Panc1 (cell line): ENCODE measurements around the gene IQCF6. TPM values are rescaled to one million over a fixed set of nuclear protein-coding genes. Genes with fewer than 3 reads are reported as not detected.

Experiments
- ATAC-seq: fragments of 200-7000 bp; cut with Tn5 transposase; 2 replicates; pipeline ENCODE4 v1.9.1; 2020; ENCODE audit warnings: mild to moderate bottlenecking, moderate library complexity
- BruUV-seq: library from RNA; stranded (reverse); fragments of 400-500 nt; replicated peaks from 2 replicates; lab custom pipeline; 2021; lab: Mats Ljungman, UMichigan
- CTCF ChIA-PET: fragments of 300-600 bp; sonication (Branson Sonifier 250); formaldehyde crosslinking; loops from one replicate; lab custom pipeline; 2022; ENCODE audit warnings: antibody characterized with exemption; lab: Charles Lee
- POLR2A ChIA-PET: fragments of 300-600 bp; sonication (Branson Sonifier 250); formaldehyde crosslinking; loops from one replicate; lab custom pipeline; 2022; ENCODE audit warnings: antibody characterized with exemption; lab: Charles Lee
- DNase-seq: peaks from one replicate; pipeline ENCODE4 v3.0.0-alpha.2; 2010; ENCODE audit warnings: low read depth, low spot score
- H3K27ac ChIP-seq: 2 replicates; pipeline ENCODE4 v1.5.1; 2011; ENCODE audit warnings: mild to moderate bottlenecking, low read length, inconsistent platforms
- H3K27me3 ChIP-seq: fragments of 200-500 bp; sonication (Bioruptor generic); 2 replicates; pipeline ENCODE4 v1.6.0; 2014; ENCODE audit warnings: low read length, inconsistent platforms; ENCODE audit not compliant: control insufficient read depth, insufficient read depth
- H3K36me3 ChIP-seq: fragments of 200-500 bp; sonication (Bioruptor generic); 2 replicates; pipeline ENCODE4 v1.5.1; 2014; ENCODE audit warnings: inconsistent platforms, mild to moderate bottlenecking, low read length, moderate library complexity; ENCODE audit not compliant: control insufficient read depth, insufficient read depth
- H3K4me1 ChIP-seq: 2 replicates; pipeline ENCODE4 v1.5.1; 2011; ENCODE audit warnings: inconsistent platforms, mild to moderate bottlenecking, low read length, moderate library complexity; ENCODE audit not compliant: control insufficient read depth, insufficient read depth
- H3K4me3 ChIP-seq, 2 experiments: 2 replicates each; pipeline ENCODE4 v1.5.1; 2011 to 2012; ENCODE audit warnings: low read depth in 2 of 2, low read length in 2 of 2, mild to moderate bottlenecking in 2 of 2, inconsistent platforms in 1 of 2, moderate library complexity in 1 of 2
- H3K9me3 ChIP-seq: fragments of 200-500 bp; sonication (Bioruptor generic); 2 replicates; pipeline ENCODE4 v1.5.1; 2014; ENCODE audit warnings: low read depth, mild to moderate bottlenecking, inconsistent platforms, low read length, moderate library complexity; ENCODE audit not compliant: control insufficient read depth, insufficient read depth
- POLR2AphosphoS5 ChIP-seq: IDR thresholded peaks from 2 replicates; pipeline ENCODE4 v1.6.1; 2012; ENCODE audit warnings: mild to moderate bottlenecking, low read depth, low read length, moderate library complexity
- REST ChIP-seq, 2 experiments: IDR thresholded peaks; 2 replicates each; pipeline ENCODE4 v1.6.1; 2011 to 2012; ENCODE audit warnings: low read depth in 2 of 2, control low read depth in 1 of 2, low read length in 1 of 2, mild to moderate bottlenecking in 1 of 2, moderate library complexity in 1 of 2; ENCODE audit not compliant: insufficient read depth in 1 of 2
- SIN3A ChIP-seq: IDR thresholded peaks from 2 replicates; pipeline ENCODE4 v1.6.1; 2012; ENCODE audit warnings: low read depth, mild to moderate bottlenecking, low read length, moderate library complexity, borderline replicate concordance; ENCODE audit not compliant: insufficient read depth
- TCF7L2 ChIP-seq: IDR thresholded peaks from 2 replicates; pipeline ENCODE4 v1.6.1; 2011; ENCODE audit warnings: mild to moderate bottlenecking, low read depth, low read length, inconsistent platforms
- in situ Hi-C: cut with HindIII; loops from 2 replicates; pipeline ENCODE4 v1.10.0; 2016; ENCODE audit warnings: low sequenced_read_pairs, low pct_unique_long_range_greater_than_20kb
- intact Hi-C: fragments of 100-400 bp; cut with micrococcal nuclease; formaldehyde crosslinking; loops from one replicate; pipeline ENCODE4 v1.10.0; 2022; ENCODE audit not compliant: unreplicated experiment
- total RNA-seq: library from RNA; stranded (reverse); gene quantifications from one replicate; pipeline ENCODE4 v1.2.1, GENCODE V29; 2021; ENCODE audit not compliant: unreplicated experiment
- TF ChIP-seq, protein P1 (sequence below): fragments of 450-650 bp; IDR thresholded peaks from 2 replicates; pipeline ENCODE4 v1.5.1; 2017; ENCODE audit warnings: mild to moderate bottlenecking

IQCF6 gene
- total RNA-seq, 1 experiment from 2014 or later, result not detected

DNA sequence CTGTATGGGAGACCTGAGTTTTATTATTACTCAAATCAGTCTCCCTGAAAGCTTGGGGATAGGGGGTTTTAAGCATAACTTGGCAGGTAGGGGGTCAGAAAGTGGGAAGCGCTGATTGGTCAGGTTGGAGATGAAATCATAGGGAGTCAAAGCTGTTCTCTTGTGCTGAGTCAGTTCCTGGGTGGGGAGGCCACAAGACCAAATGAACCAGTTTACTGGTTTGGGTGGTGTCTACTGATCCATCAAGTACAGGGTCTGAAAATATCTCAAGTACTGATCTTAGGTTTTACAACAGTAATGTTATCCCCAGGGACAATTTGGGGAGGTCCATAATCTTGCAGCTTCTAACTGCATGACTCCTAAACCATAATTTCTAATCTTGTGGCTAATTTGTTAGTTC is 17.8 kb upstream of the IQCF6 start:
- TF ChIP-seq SIN3A, result no peak
- no peak for TF ChIP-seq POLR2AphosphoS5
- TF ChIP-seq TCF7L2, result no peak
- TF ChIP-seq REST (IDR thresholded peaks at IDR 0.05; ENCODE audit: insufficient read depth in 1 of 2, low read depth in 2 of 2, low read length in 1 of 2), result no peak
- TF ChIP-seq, protein P1, sequence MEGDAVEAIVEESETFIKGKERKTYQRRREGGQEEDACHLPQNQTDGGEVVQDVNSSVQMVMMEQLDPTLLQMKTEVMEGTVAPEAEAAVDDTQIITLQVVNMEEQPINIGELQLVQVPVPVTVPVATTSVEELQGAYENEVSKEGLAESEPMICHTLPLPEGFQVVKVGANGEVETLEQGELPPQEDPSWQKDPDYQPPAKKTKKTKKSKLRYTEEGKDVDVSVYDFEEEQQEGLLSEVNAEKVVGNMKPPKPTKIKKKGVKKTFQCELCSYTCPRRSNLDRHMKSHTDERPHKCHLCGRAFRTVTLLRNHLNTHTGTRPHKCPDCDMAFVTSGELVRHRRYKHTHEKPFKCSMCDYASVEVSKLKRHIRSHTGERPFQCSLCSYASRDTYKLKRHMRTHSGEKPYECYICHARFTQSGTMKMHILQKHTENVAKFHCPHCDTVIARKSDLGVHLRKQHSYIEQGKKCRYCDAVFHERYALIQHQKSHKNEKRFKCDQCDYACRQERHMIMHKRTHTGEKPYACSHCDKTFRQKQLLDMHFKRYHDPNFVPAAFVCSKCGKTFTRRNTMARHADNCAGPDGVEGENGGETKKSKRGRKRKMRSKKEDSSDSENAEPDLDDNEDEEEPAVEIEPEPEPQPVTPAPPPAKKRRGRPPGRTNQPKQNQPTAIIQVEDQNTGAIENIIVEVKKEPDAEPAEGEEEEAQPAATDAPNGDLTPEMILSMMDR, result no peak
- H3K27ac ChIP-seq, result no peak overlapping the region
- no peaks in the 10 kb centered on the region for H3K36me3 ChIP-seq
- CTCF ChIA-PET, result no interaction called here
- ATAC-seq (no peak), DNase-seq (no peak)
- intact Hi-C loops (no loop called here), in situ Hi-C loops (no loop called here)
- no peaks in the 10 kb centered on the region for H3K9me3 ChIP-seq
- no TSS peak for BruUV-seq
- POLR2A ChIA-PET, result no interaction called here
- H3K4me3 ChIP-seq, result no peak overlapping the region
- H3K4me1 ChIP-seq, result no peaks in the 10 kb centered on the region
- peaks cover 3% of the 10 kb centered on the region for H3K27me3 ChIP-seq

GRCh38 chr3:51794206-51794605 is 15.2 kb upstream of the IQCF6 start:
- no peak for ATAC-seq
- H3K27ac ChIP-seq, result no peak overlapping the region
- in situ Hi-C loops, result no loop called here
- DNase-seq, result no peak
- no peaks in the 10 kb centered on the region for H3K36me3 ChIP-seq
- no peaks in the 10 kb centered on the region for H3K9me3 ChIP-seq
- BruUV-seq, result no TSS peak
- ChIA-PET CTCF (no interaction called here), POLR2A (interaction anchor here (0.6 kb wide), 1 partner anchor 27 kb away, joined by 3 read pairs; no protein-coding TSS in a partner anchor)
- TF ChIP-seq SIN3A (no peak), TCF7L2 (no peak), POLR2AphosphoS5 (no peak), REST (IDR thresholded peaks at IDR 0.05; ENCODE audit: insufficient read depth in 1 of 2, low read depth in 2 of 2, low read length in 1 of 2) (no peak)
- TF ChIP-seq, protein P1, result no peak
- peaks cover 3% of the 10 kb centered on the region for H3K27me3 ChIP-seq
- H3K4me3 ChIP-seq, result no peak overlapping the region
- H3K4me1 ChIP-seq, result no peaks in the 10 kb centered on the region
- intact Hi-C loops, result no loop called here
